Measurements from ENCODE around the gene ARHGAP29.

The ARHGAP29 gene

GRCh38 chr1:94270801-94271203, 33.4 kb upstream of the ARHGAP29 start:
- in situ Hi-C loops (cut with HindIII; ENCODE audit: low pct_ligation_motif_present, low sequenced_read_pairs): no loop called here
- DNase-seq: peak; percentile 61
- no peak for TF ChIP-seq CTCF (IDR thresholded peaks at IDR 0.05; ENCODE audit: low read depth, low read length, missing control alignments)
- no peaks in the 10 kb centered on the region for H3K27me3 ChIP-seq (replicated peaks)
- no peak overlapping the region for H3K4me3 ChIP-seq (ENCODE audit: low read depth, low read length)
- H3K36me3 ChIP-seq (replicated peaks): no peaks in the 10 kb centered on the region
- H3K27ac ChIP-seq: peak overlapping the region; percentile 56

- in situ Hi-C loops (cut with HindIII; ENCODE audit: low pct_ligation_motif_present, low sequenced_read_pairs): no loop called here
- no peak for DNase-seq
Measured at GRCh38 chr1:94269921-94270320, 32.5 kb upstream of the ARHGAP29 start.

GRCh38 chr1:94265906-94266305, 28.5 kb upstream of the ARHGAP29 start:
- no peak for TF ChIP-seq CTCF (IDR thresholded peaks at IDR 0.05; ENCODE audit: low read depth, low read length, missing control alignments)
- no peak for DNase-seq
- Histone ChIP-seq H3K36me3 (replicated peaks) (no peaks in the 10 kb centered on the region), H3K27me3 (replicated peaks) (no peaks in the 10 kb centered on the region), H3K27ac (no peak overlapping the region), H3K4me3 (ENCODE audit: low read depth, low read length) (no peak overlapping the region)
- in situ Hi-C loops (cut with HindIII; ENCODE audit: low pct_ligation_motif_present, low sequenced_read_pairs): no loop called here

More at GRCh38 chr1:94269921-94270320, 32.5 kb upstream of the ARHGAP29 start:
- Histone ChIP-seq H3K27ac (no peak overlapping the region), H3K36me3 (replicated peaks) (no peaks in the 10 kb centered on the region), H3K4me3 (ENCODE audit: low read depth, low read length) (no peak overlapping the region), H3K27me3 (replicated peaks) (no peaks in the 10 kb centered on the region)
- TF ChIP-seq CTCF (IDR thresholded peaks at IDR 0.05; ENCODE audit: low read depth, low read length, missing control alignments): no peak

- H3K27me3 ChIP-seq (replicated peaks): no peaks in the 10 kb centered on the region
- no peaks in the 10 kb centered on the region for H3K36me3 ChIP-seq (replicated peaks)
- TF ChIP-seq CTCF (IDR thresholded peaks at IDR 0.05; ENCODE audit: low read depth, low read length, missing control alignments): no peak
- in situ Hi-C loops (cut with HindIII; ENCODE audit: low pct_ligation_motif_present, low sequenced_read_pairs): no loop called here
- no peak for DNase-seq
- no peak overlapping the region for H3K27ac ChIP-seq
- H3K4me3 ChIP-seq (ENCODE audit: low read depth, low read length): no peak overlapping the region
Measured at GRCh38 chr1:94265011-94265422, 27.6 kb upstream of the ARHGAP29 start.

GRCh38 chr1:94260635-94261387, 23.4 kb upstream of the ARHGAP29 start:
- H3K27ac ChIP-seq: peak overlapping the region; percentile 96
- H3K27me3 ChIP-seq (replicated peaks): no peaks in the 10 kb centered on the region
- in situ Hi-C loops (cut with HindIII; ENCODE audit: low pct_ligation_motif_present, low sequenced_read_pairs): no loop called here
- DNase-seq: no peak
- no peak overlapping the region for H3K4me3 ChIP-seq (ENCODE audit: low read depth, low read length)
- TF ChIP-seq CTCF (IDR thresholded peaks at IDR 0.05; ENCODE audit: low read depth, low read length, missing control alignments): no peak
- no peaks in the 10 kb centered on the region for H3K36me3 ChIP-seq (replicated peaks)
